GM18519 (cell line): Measurements from ENCODE around the gene ZFPM1.

ENCODE experiments used
- ATAC-seq: cut with Tn5 transposase; IDR thresholded peaks from one replicate; pipeline ENCODE4 v1.9.1; 2021; ENCODE audit warnings: mild to moderate bottlenecking, moderate library complexity; ENCODE audit not compliant: unreplicated experiment, low FRiP score

The ZFPM1 gene

GRCh38 chr16:88553739-88554138 lies 100.7 kb downstream of the ZFPM1 start:
- ATAC-seq, result no peak

GRCh38 chr16:88554711-88555264 lies 101.7 kb downstream of the ZFPM1 start:
- no peak for ATAC-seq

GRCh38 chr16:88556294-88556988 lies 103.4 kb downstream of the ZFPM1 start:
- ATAC-seq, result no peak

GRCh38 chr16:88558457-88559442 lies 105.7 kb downstream of the ZFPM1 start:
- no peak for ATAC-seq

- ATAC-seq, result no peak
Observed at GRCh38 chr16:88560714-88561484, 107.8 kb downstream of the ZFPM1 start.

- ATAC-seq, result no peak
Observed at GRCh38 chr16:88561485-88562359, 108.6 kb downstream of the ZFPM1 start.

GRCh38 chr16:88566158-88566557 lies 113.1 kb downstream of the ZFPM1 start:
- ATAC-seq, result no peak

- ATAC-seq, result no peak
Observed at GRCh38 chr16:88568710-88569613, 115.9 kb downstream of the ZFPM1 start.

GRCh38 chr16:88569614-88569984 lies 116.5 kb downstream of the ZFPM1 start:
- no peak for ATAC-seq

- ATAC-seq, result peak; percentile 56
Observed at GRCh38 chr16:88569985-88570690, 117.1 kb downstream of the ZFPM1 start, which contains the start of gene ZC3H18. Gene ZC3H18 (plus strand): TSS chr16:88570403. CDS start chr16:88577124, 6,721 bp downstream.

GRCh38 chr16:88570691-88571092 lies 117.6 kb downstream of the ZFPM1 start:
- ATAC-seq, result no peak

- no peak for ATAC-seq
Observed at GRCh38 chr16:88575251-88575650, 122.2 kb downstream of the ZFPM1 start.

GRCh38 chr16:88576307-88576706 lies 123.2 kb downstream of the ZFPM1 start:
- no peak for ATAC-seq

GRCh38 chr16:88577166-88577565 lies 124.1 kb downstream of the ZFPM1 start:
- no peak for ATAC-seq

- no peak for ATAC-seq
Observed at GRCh38 chr16:88578446-88579313, 125.6 kb downstream of the ZFPM1 start.

GRCh38 chr16:88580371-88580770 lies 127.3 kb downstream of the ZFPM1 start:
- no peak for ATAC-seq

- ATAC-seq, result no peak
Observed at GRCh38 chr16:88581033-88581432, 128.0 kb downstream of the ZFPM1 start.
